Ovary (tissue), 3 donors: ENCODE measurements around the gene VPS8.

Experiments
- EP300 ChIP-seq: sonication (generic); formaldehyde crosslinking; IDR thresholded peaks from one replicate; pipeline ENCODE4 v1.6.1; 2017; ENCODE audit warnings: antibody characterized with exemption
- POLR2A ChIP-seq: fragments of 450-650 bp; IDR thresholded peaks from one replicate; pipeline ENCODE4 v1.6.1; 2017; ENCODE audit warnings: antibody characterized with exemption, mild to moderate bottlenecking, moderate library complexity
- TF ChIP-seq, protein P1 (sequence below), 3 donors: fragments of 450-650 bp in 2 of 3; fragments of 200-600 bp in 1 of 3; IDR thresholded peaks; one replicate each; pipeline versions ENCODE4 v1.5.1 to v1.8.0; 2016 to 2022; ENCODE audit warnings: antibody characterized with exemption in 3 of 3, mild to moderate bottlenecking in 1 of 3
- donor health status: DM: no; HTN: no; CAD: no.

DNA sequence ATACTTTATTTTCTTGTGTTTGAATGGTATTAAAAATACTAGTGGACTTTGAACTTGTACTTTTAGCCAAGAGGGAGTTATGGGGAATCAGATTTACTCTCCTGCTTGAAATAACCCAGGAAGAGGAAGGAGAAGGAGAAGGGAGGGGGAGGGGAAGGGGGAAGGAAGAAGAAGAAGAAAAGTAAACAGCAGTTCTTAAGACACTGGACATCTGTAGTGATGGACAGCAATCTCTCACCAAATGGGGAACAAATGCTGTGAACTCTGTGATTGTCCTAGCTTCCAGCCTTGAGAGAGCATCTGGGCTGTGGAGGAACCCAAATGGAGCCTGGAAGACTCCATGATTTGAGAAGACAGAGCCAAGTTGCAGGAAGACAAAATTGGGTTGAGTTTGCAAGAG, 52.0 kb downstream of the VPS8 start:
- TF ChIP-seq EP300 (no peak), POLR2A (no peak)
- TF ChIP-seq, protein P1, sequence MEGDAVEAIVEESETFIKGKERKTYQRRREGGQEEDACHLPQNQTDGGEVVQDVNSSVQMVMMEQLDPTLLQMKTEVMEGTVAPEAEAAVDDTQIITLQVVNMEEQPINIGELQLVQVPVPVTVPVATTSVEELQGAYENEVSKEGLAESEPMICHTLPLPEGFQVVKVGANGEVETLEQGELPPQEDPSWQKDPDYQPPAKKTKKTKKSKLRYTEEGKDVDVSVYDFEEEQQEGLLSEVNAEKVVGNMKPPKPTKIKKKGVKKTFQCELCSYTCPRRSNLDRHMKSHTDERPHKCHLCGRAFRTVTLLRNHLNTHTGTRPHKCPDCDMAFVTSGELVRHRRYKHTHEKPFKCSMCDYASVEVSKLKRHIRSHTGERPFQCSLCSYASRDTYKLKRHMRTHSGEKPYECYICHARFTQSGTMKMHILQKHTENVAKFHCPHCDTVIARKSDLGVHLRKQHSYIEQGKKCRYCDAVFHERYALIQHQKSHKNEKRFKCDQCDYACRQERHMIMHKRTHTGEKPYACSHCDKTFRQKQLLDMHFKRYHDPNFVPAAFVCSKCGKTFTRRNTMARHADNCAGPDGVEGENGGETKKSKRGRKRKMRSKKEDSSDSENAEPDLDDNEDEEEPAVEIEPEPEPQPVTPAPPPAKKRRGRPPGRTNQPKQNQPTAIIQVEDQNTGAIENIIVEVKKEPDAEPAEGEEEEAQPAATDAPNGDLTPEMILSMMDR (IDR thresholded peaks at IDR 0.05), result no peak
